ENCODE data around the gene UST. TPM values are rescaled to one million over a fixed set of nuclear protein-coding genes. Genes with fewer than 3 reads are reported as not detected.

The UST gene
- total RNA-seq (2014; rRNA removed) (3.9 and 7.9 TPM in 2 replicates), Bru-seq, nascent RNA (percentile 64 among the genes with signal in this experiment), BruChase-seq, experiment 1, labeled RNA remaining after a 6-hour chase (percentile 52 among the genes with signal in this experiment), BruChase-seq, experiment 2, labeled RNA remaining after a 2-hour chase (percentile 57 among the genes with signal in this experiment)
- long read RNA-seq, full-length matches to known transcripts = 24 of 38 reads
- long read RNA-seq, partial matches to known transcripts = 7 of 38 reads
- long read RNA-seq, other reads (novel, unspliced or antisense) = 7 of 38 reads

- H3K79me2 ChIP-seq (ENCODE audit: low read length) = peaks cover 14% of the 10 kb centered on the region; the same call in 1 of the 2 replicates
- ChIA-PET POLR2A (ENCODE audit: unreplicated experiment) (no interaction called here), CTCF (no interaction called here)
- H3K4me1 ChIP-seq (ENCODE audit: insufficient read depth, low read length) = peaks cover 7% of the 10 kb centered on the region; the same call in 1 of the 2 replicates
- H3K9me3 ChIP-seq (ENCODE audit: low read length) = no peaks in the 10 kb centered on the region
- peak within 1 kb of the TSS; percentile 88 for H3K4me3 ChIP-seq (ENCODE audit: low read length)
- H3K27me3 ChIP-seq (ENCODE audit: low read length) = no peaks in the 10 kb centered on the region
- no peaks in the 10 kb centered on the region for H3F3A ChIP-seq (ENCODE audit: low read length, unreplicated experiment)
- H3K36me3 ChIP-seq (ENCODE audit: low read depth, low read length) = no peaks in the 10 kb centered on the region; the same call in 1 of the 2 replicates
- intact Hi-C loops (cut with micrococcal nuclease) = loop anchor here (1.0 to 5.0 kb wide), 5 partner anchors 122 to 686 kb away; no protein-coding TSS in a partner anchor
- no TSS peak for BruUV-seq (replicated peaks)
- peak within 1 kb of the TSS; percentile 99 for H3K4me2 ChIP-seq (ENCODE audit: low read length)
- H4K20me1 ChIP-seq (ENCODE audit: low read length) = no peaks in the 10 kb centered on the region
- TF ChIP-seq EZH2phosphoT487 (IDR thresholded peaks at IDR 0.05; ENCODE audit: borderline replicate concordance, low read length) (no peak), CTCF (conservative IDR thresholded peaks at IDR 0.05; ENCODE audit: low read depth, low read length) (peak; percentile 51; the same call in 1 of the 2 replicates)
- H3K27ac ChIP-seq (ENCODE audit: low read length) = 0 out of 2 replicates have a peak within 1 kb of the TSS, but pooled peaks have one; percentile 5
- peak; percentile 74 for DNase-seq
- peak within 1 kb of the TSS; percentile 44 for H3K9ac ChIP-seq (ENCODE audit: low read length)
- H3K9me2 ChIP-seq (replicated peaks; ENCODE audit: low read length) = no peaks in the 10 kb centered on the region
- ATAC-seq = peak; percentile 71
- peak within 1 kb of the TSS; percentile 96 for H2AFZ ChIP-seq (ENCODE audit: low read length)
Measured at GRCh38 chr6:148746363-148747144, at the start of gene UST. Gene UST (plus strand): TSS chr6:148747030. CDS start chr6:148747431, 401 bp downstream.

GRCh38 chr6:148697895-148698440, 48.9 kb upstream of the UST start:
- CTCF ChIA-PET = no interaction called here
- Histone ChIP-seq H3K36me3 (ENCODE audit: low read depth, low read length) (no peaks in the 10 kb centered on the region), H3K4me3 (ENCODE audit: low read length) (no peak overlapping the region), H3K4me1 (ENCODE audit: insufficient read depth, low read length) (peaks cover 15% of the 10 kb centered on the region), H4K20me1 (ENCODE audit: low read length) (no peaks in the 10 kb centered on the region), H3K27me3 (ENCODE audit: low read length) (no peaks in the 10 kb centered on the region), H3K9ac (ENCODE audit: low read length) (no peak overlapping the region), H3K9me2 (replicated peaks; ENCODE audit: low read length) (no peaks in the 10 kb centered on the region), H3K27ac (ENCODE audit: low read length) (no peak overlapping the region), H2AFZ (ENCODE audit: low read length) (no peak overlapping the region), H3K79me2 (ENCODE audit: low read length) (no peaks in the 10 kb centered on the region), H3K9me3 (ENCODE audit: low read length) (no peaks in the 10 kb centered on the region), H3K4me2 (ENCODE audit: low read length) (no peak overlapping the region), H3F3A (ENCODE audit: low read length, unreplicated experiment) (no peaks in the 10 kb centered on the region)
- no peak for TF ChIP-seq EZH2phosphoT487 (IDR thresholded peaks at IDR 0.05; ENCODE audit: borderline replicate concordance, low read length)
- TF ChIP-seq CTCF (conservative IDR thresholded peaks at IDR 0.05; ENCODE audit: low read depth, low read length) = no peak
- TF ChIP-seq EZH2 (IDR thresholded peaks at IDR 0.05; ENCODE audit: low read length, unreplicated experiment) = no peak
- DNase-seq (no peak), ATAC-seq (no peak)
- POLR2A ChIA-PET (ENCODE audit: unreplicated experiment) = no interaction called here
- no TSS peak for BruUV-seq (replicated peaks)
- intact Hi-C loops (cut with micrococcal nuclease) = no loop called here
